Measurements from ENCODE around the gene RITA1. TPM values are rescaled to one million over a fixed set of nuclear protein-coding genes. Genes with fewer than 3 reads are reported as not detected.
"Not testable (repeated sequence)": the region's sequence is repeated elsewhere in the genome, so short reads cannot be mapped to it uniquely, and the experiment has no call there.

The RITA1 gene
- total and polyA plus RNA-seq, 7 experiments from 2014 or later: 6.4 to 28.9 (median 14.2) TPM

DNA sequence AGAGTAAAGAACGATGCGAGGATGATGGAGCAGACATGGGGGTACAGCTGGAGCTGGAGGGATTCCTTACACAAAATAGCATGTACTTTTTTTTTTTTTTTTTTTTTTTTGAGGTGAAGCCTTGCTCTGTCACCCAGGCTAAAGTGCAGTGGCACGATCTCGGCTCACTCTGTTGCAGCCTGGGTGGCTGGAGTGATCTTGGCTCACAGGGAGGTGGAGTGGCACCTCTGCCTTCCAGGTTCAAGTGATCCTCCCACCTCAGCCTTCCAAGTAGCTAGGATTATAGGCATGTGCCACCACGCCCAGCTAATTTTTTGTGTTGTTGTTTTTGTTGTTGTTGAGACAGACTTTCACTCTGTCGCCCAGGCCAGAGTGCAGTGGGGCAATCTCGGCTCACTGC is 44.8 kb upstream of the RITA1 start:
- Histone ChIP-seq H3K4me1 (ENCODE audit: control insufficient read depth in 2 of 2, insufficient read depth in 2 of 2, low read length in 2 of 2) (peaks cover 0 to 9% of the 10 kb centered on the region in 2 donors), H3K36me3 (ENCODE audit: control insufficient read depth in 2 of 3, insufficient read depth in 3 of 3, low read length in 3 of 3) (no peaks in the 10 kb centered on the region), H3K27me3 (ENCODE audit: control insufficient read depth in 2 of 2, insufficient read depth in 2 of 2, low read length in 2 of 2) (no peaks in the 10 kb centered on the region), H3K9me3 (ENCODE audit: control insufficient read depth in 2 of 3, low read length in 3 of 3) (no peaks in the 10 kb centered on the region), H3K27ac (ENCODE audit: low read depth, low read length) (no peak overlapping the region), H3K4me3 (ENCODE audit: low read length) (no peak overlapping the region)
- Mint-ChIP-seq H3K27ac (no peak overlapping the region), H3K36me3 (no peaks in the 10 kb centered on the region), H3K4me1 (peaks cover 9 to 17% (median 13%) of the 10 kb centered on the region in 7 donors), H3K4me3 (no peak overlapping the region), H3K27me3 (peaks cover 0 to 1% (median 0%) of the 10 kb centered on the region in 5 donors), H3K9me3 (peaks cover 0 to under 1% (median 0%) of the 10 kb centered on the region in 11 donors)
- ChIA-PET POLR2A (no interaction called here), CTCF (no interaction called here)
- no peak for DNase-seq
- intact Hi-C loops (cut with micrococcal nuclease): no loop called here
- ATAC-seq: no peak

DNA sequence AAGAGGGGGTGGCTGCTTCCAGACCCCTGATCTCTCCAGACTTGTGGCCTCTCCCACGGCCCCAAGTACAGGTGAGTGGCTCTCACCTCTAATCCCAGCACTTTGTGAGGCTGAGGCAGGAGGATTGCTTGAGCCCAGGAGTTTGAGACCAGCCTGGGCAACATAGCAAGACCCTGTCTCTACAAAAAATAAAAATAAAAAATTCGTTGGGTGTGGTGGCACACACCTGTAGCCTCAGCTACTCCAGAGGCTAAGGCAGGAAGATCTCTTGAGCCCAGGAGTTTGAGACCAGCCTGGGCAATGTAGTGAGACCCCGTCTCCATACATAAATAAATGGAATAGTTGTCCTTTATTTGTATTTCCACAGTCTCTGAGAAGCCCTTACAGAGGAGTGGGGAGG is 43.8 kb upstream of the RITA1 start:
- H3K27me3 Mint-ChIP-seq; POLR2A ChIA-PET; ATAC-seq; CTCF ChIA-PET; DNase-seq; H3K27ac ChIP-seq (ENCODE audit: low read depth, low read length); intact Hi-C loops (cut with micrococcal nuclease); H3K9me3 Mint-ChIP-seq; H3K9me3 ChIP-seq (ENCODE audit: control insufficient read depth in 2 of 3, low read length in 3 of 3); H3K4me1 Mint-ChIP-seq; H3K27me3 ChIP-seq (ENCODE audit: control insufficient read depth in 2 of 2, insufficient read depth in 2 of 2, low read length in 2 of 2); H3K36me3 Mint-ChIP-seq; H3K4me3 Mint-ChIP-seq; H3K4me3 ChIP-seq (ENCODE audit: low read length); H3K4me1 ChIP-seq (ENCODE audit: control insufficient read depth in 2 of 2, insufficient read depth in 2 of 2, low read length in 2 of 2); H3K36me3 ChIP-seq (ENCODE audit: control insufficient read depth in 2 of 3, insufficient read depth in 3 of 3, low read length in 3 of 3): not testable (repeated sequence)
- peak overlapping the region in 1 of 9 donors; percentile 20 for H3K27ac Mint-ChIP-seq

DNA sequence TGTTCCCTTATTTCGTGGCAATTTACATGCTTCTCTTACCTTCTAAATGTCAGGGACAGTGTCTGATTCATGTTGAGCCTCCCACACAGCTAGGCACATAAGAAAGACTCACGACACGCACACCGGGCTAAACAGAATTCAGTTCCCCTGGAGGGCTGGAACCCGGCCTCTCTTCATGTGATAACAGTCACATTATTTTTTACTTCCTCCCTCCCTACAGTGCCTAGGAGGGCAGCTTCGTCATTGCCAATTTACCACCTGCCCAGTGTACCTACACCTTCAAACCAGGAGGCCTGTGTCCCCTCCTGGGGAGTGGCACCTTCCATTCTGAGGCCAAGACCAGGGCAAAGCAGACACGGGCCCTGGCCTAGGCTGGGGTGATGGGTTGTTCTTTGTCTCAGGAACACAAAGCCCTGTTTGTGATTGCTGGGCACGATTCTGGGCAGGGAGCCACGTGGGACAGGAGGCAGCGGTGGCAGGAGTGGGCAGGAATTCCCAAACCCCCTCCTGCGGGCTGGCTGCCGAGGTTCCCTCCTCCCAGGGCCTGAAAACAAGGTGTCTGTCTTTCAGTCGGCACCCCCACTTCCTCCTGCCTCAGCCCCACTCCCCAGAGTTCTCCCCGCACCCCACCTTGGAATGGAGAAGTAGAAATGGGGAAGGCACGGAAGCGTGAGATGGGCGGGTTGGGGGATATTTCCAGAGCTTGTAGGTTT is 43.2 kb upstream of the RITA1 start:
- Mint-ChIP-seq H3K4me3 (no peak overlapping the region), H3K9me3 (peaks cover 0 to 11% (median 3%) of the 10 kb centered on the region in 11 donors), H3K27ac (peak overlapping the region in 1 of 9 donors; percentile 20), H3K36me3 (peaks cover 0 to 3% (median 0%) of the 10 kb centered on the region in 5 donors), H3K27me3 (peaks cover 0 to 7% (median 0%) of the 10 kb centered on the region in 5 donors), H3K4me1 (peaks cover 0 to 4% (median 0%) of the 10 kb centered on the region in 7 donors)
- Histone ChIP-seq H3K9me3 (ENCODE audit: control insufficient read depth in 2 of 3, low read length in 3 of 3) (no peaks in the 10 kb centered on the region), H3K27ac (ENCODE audit: low read depth, low read length) (no peak overlapping the region), H3K4me3 (ENCODE audit: low read length) (no peak overlapping the region), H3K4me1 (ENCODE audit: control insufficient read depth in 2 of 2, insufficient read depth in 2 of 2, low read length in 2 of 2) (no peaks in the 10 kb centered on the region), H3K36me3 (ENCODE audit: control insufficient read depth in 2 of 3, insufficient read depth in 3 of 3, low read length in 3 of 3) (no peaks in the 10 kb centered on the region), H3K27me3 (ENCODE audit: control insufficient read depth in 2 of 2, insufficient read depth in 2 of 2, low read length in 2 of 2) (no peaks in the 10 kb centered on the region)
- intact Hi-C loops (cut with micrococcal nuclease): no loop called here
- DNase-seq (no peak), ATAC-seq (peak; percentile 76)
- ChIA-PET CTCF (no interaction called here), POLR2A (interaction anchor here (0.6 kb wide), 1 partner anchor 20 kb away, joined by 4 read pairs; no protein-coding TSS in a partner anchor)

DNA sequence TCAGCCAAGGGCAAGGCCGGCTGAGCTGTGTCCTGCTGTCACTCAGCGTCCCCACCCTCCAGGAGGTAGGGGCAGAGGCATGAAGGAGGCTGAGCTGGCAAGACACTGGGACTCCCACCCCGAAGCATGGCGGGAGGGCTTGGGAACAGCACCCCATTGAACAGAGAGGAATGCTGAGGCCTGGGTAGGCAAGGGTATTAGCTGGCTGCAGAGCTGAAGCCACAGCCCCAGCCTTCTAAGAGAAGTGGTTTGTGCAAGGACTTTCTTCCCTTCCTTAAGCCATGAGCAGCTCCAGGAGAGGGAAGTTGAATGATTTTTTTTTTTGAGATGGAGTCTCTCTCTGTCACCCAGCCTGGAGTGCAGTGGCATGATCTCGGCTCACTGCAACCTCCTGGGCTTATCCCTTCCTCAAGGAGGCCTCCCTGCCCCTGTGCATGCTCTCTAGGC is 42.6 kb upstream of the RITA1 start:
- ATAC-seq: peak; percentile 43
- no peak overlapping the region for H3K4me3 ChIP-seq (ENCODE audit: low read length)

DNA sequence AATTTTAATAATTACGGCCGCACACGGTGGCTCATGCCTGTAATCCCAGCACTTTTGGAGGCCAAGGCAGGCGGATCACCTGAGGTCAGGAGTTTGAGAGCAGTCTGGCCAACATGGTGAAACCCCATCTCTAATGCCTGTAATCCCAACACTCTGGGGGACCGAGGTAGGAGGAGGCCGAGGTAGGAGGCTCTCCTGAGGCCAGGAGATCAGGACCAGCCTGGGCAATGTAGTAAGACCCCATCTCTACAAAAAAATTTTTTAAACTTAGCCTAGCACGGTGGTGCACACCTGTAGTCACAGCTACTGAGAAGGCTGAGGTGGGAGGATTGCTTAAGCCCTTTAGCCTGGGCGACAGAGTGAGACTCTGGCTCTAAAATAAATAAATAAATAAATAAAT is 41.6 kb upstream of the RITA1 start:
- CTCF ChIA-PET: no interaction called here
- H3K27me3 ChIP-seq (ENCODE audit: control insufficient read depth in 2 of 2, insufficient read depth in 2 of 2, low read length in 2 of 2): no peaks in the 10 kb centered on the region
- peaks cover 0 to 6% (median 0%) of the 10 kb centered on the region in 5 donors for H3K36me3 Mint-ChIP-seq

More for the DNA sequence above, 42.6 kb upstream of the RITA1 start:
- ChIA-PET CTCF (no interaction called here), POLR2A (interaction anchor here (0.6 kb wide), 1 partner anchor 19 kb away, joined by 4 read pairs; no protein-coding TSS in a partner anchor)
- H3K27me3 Mint-ChIP-seq: peaks cover 0 to 10% (median 0%) of the 10 kb centered on the region in 5 donors
- Histone ChIP-seq H3K9me3 (ENCODE audit: control insufficient read depth in 2 of 3, low read length in 3 of 3) (no peaks in the 10 kb centered on the region), H3K36me3 (ENCODE audit: control insufficient read depth in 2 of 3, insufficient read depth in 3 of 3, low read length in 3 of 3) (no peaks in the 10 kb centered on the region), H3K4me1 (ENCODE audit: control insufficient read depth in 2 of 2, insufficient read depth in 2 of 2, low read length in 2 of 2) (no peaks in the 10 kb centered on the region), H3K27me3 (ENCODE audit: control insufficient read depth in 2 of 2, insufficient read depth in 2 of 2, low read length in 2 of 2) (no peaks in the 10 kb centered on the region), H3K27ac (ENCODE audit: low read depth, low read length) (no peak overlapping the region)
- no peak for DNase-seq
- H3K4me3 Mint-ChIP-seq: no peak overlapping the region
- intact Hi-C loops (cut with micrococcal nuclease): no loop called here
- peaks cover 0 to 6% (median 0%) of the 10 kb centered on the region in 5 donors for H3K36me3 Mint-ChIP-seq
- H3K27ac Mint-ChIP-seq: no peak overlapping the region
- peaks cover 0 to 4% (median 0%) of the 10 kb centered on the region in 7 donors for H3K4me1 Mint-ChIP-seq
- peaks cover 0 to 14% (median 5%) of the 10 kb centered on the region in 11 donors for H3K9me3 Mint-ChIP-seq

DNA sequence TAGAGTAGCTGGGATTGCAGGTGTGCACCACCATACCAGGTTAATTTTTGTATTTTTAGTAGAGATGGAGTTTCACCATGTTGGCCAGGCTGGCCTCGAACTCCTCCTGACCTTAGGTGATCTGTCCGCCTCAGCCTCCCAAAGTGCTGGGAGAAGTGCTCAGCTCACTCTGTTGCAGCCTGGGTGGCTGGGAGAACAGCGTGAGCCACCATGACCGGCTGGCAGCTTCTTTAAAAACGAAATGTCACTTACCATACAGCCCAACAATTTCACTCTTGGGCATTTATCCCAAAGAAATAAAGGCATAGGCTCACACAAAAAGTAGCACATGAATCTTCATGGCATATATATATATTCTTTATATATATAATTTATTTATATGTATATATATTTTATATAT is 40.7 kb upstream of the RITA1 start:
- H3K27me3 ChIP-seq (ENCODE audit: control insufficient read depth in 2 of 2, insufficient read depth in 2 of 2, low read length in 2 of 2): no peaks in the 10 kb centered on the region
- H3K27ac ChIP-seq (ENCODE audit: low read depth, low read length): no peak overlapping the region
- H3K9me3 ChIP-seq (ENCODE audit: control insufficient read depth in 2 of 3, low read length in 3 of 3): no peaks in the 10 kb centered on the region
- CTCF ChIA-PET: no interaction called here
- Mint-ChIP-seq H3K36me3 (peaks cover 0 to 6% (median 0%) of the 10 kb centered on the region in 5 donors), H3K9me3 (peaks cover 0 to 14% (median 5%) of the 10 kb centered on the region in 11 donors), H3K4me1 (peaks cover 0 to 4% (median 0%) of the 10 kb centered on the region in 7 donors), H3K27me3 (peaks cover 0 to 14% (median 0%) of the 10 kb centered on the region in 5 donors), H3K27ac (no peak overlapping the region), H3K4me3 (no peak overlapping the region)
- DNase-seq (no peak), ATAC-seq (no peak)
- no peak overlapping the region for H3K4me3 ChIP-seq (ENCODE audit: low read length)
- H3K36me3 ChIP-seq (ENCODE audit: control insufficient read depth in 2 of 3, insufficient read depth in 3 of 3, low read length in 3 of 3): no peaks in the 10 kb centered on the region
- POLR2A ChIA-PET: no interaction called here
- no peaks in the 10 kb centered on the region for H3K4me1 ChIP-seq (ENCODE audit: control insufficient read depth in 2 of 2, insufficient read depth in 2 of 2, low read length in 2 of 2)
- intact Hi-C loops (cut with micrococcal nuclease): no loop called here

More for the DNA sequence above, 41.6 kb upstream of the RITA1 start:
- intact Hi-C loops (cut with micrococcal nuclease): no loop called here
- H3K4me1 Mint-ChIP-seq: peaks cover 0 to 4% (median 0%) of the 10 kb centered on the region in 7 donors
- no peak overlapping the region for H3K4me3 Mint-ChIP-seq
- no peaks in the 10 kb centered on the region for H3K4me1 ChIP-seq (ENCODE audit: control insufficient read depth in 2 of 2, insufficient read depth in 2 of 2, low read length in 2 of 2)
- H3K27ac Mint-ChIP-seq: no peak overlapping the region
- peaks cover 0 to 10% (median 0%) of the 10 kb centered on the region in 5 donors for H3K27me3 Mint-ChIP-seq
- DNase-seq: no peak
- H3K4me3 ChIP-seq (ENCODE audit: low read length): no peak overlapping the region
- no peaks in the 10 kb centered on the region for H3K36me3 ChIP-seq (ENCODE audit: control insufficient read depth in 2 of 3, insufficient read depth in 3 of 3, low read length in 3 of 3)
- H3K27ac ChIP-seq (ENCODE audit: low read depth, low read length): no peak overlapping the region
- peaks cover 0 to 14% (median 5%) of the 10 kb centered on the region in 11 donors for H3K9me3 Mint-ChIP-seq
- H3K9me3 ChIP-seq (ENCODE audit: control insufficient read depth in 2 of 3, low read length in 3 of 3): no peaks in the 10 kb centered on the region
- no peak for ATAC-seq
- POLR2A ChIA-PET: no interaction called here
